Mesendoderm (in vitro differentiated cells): ENCODE measurements around the gene CCDC184.
A peak's percentile ranks its signal among the peaks of the same experiment; 100 is the strongest.

Experiments
- DNase-seq: peaks from one replicate; pipeline ENCODE4 v3.0.0; 2013
- H2AK5ac ChIP-seq: 2 replicates; pipeline ENCODE4 v1.6.1; 2013; ENCODE audit warnings: low read length, inconsistent platforms
- H2BK120ac ChIP-seq: 2 replicates; pipeline ENCODE4 v1.6.1; 2013; ENCODE audit warnings: low read depth, mild to moderate bottlenecking, low read length, moderate library complexity, mixed read lengths
- H2BK15ac ChIP-seq: replicated peaks from 2 replicates; pipeline ENCODE4 v1.6.1; 2013; ENCODE audit warnings: low read depth, mild to moderate bottlenecking, moderate library complexity
- H2BK5ac ChIP-seq: 2 replicates; pipeline ENCODE4 v1.6.1; 2013; ENCODE audit warnings: low read length, inconsistent platforms
- H3K18ac ChIP-seq: 2 replicates; pipeline ENCODE4 v1.6.1; 2013; ENCODE audit warnings: mild to moderate bottlenecking, low read length, mixed read lengths
- H3K23ac ChIP-seq: one replicate; pipeline ENCODE4 v1.6.1; 2013; ENCODE audit warnings: low read length
- H3K27ac ChIP-seq: 2 replicates; pipeline ENCODE4 v1.5.1; 2013; ENCODE audit warnings: low read depth, mild to moderate bottlenecking, inconsistent platforms, low read length, moderate library complexity
- H3K27me3 ChIP-seq: 2 replicates; pipeline ENCODE4 v1.6.1; 2013; ENCODE audit warnings: low read length, control low read depth, mild to moderate bottlenecking, inconsistent platforms; ENCODE audit not compliant: insufficient read depth, poor library complexity
- H3K36me3 ChIP-seq: 2 replicates; pipeline ENCODE4 v1.6.1; 2013; ENCODE audit warnings: low read length, inconsistent platforms; ENCODE audit not compliant: control insufficient read depth, insufficient read depth
- H3K4ac ChIP-seq: one replicate; pipeline ENCODE4 v1.6.1; 2013; ENCODE audit warnings: low read depth, mild to moderate bottlenecking, low read length, moderate library complexity
- H3K4me1 ChIP-seq: 2 replicates; pipeline ENCODE4 v1.6.1; 2013; ENCODE audit warnings: low read depth, low read length, inconsistent platforms; ENCODE audit not compliant: control insufficient read depth
- H3K4me2 ChIP-seq: 2 replicates; pipeline ENCODE4 v1.6.1; 2013; ENCODE audit warnings: low read length
- H3K4me3 ChIP-seq: 2 replicates; pipeline ENCODE4 v1.5.1; 2013; ENCODE audit warnings: mild to moderate bottlenecking, low read length
- H3K56ac ChIP-seq: one replicate; pipeline ENCODE4 v1.6.1; 2013; ENCODE audit warnings: low read length
- H3K79me1 ChIP-seq: 2 replicates; pipeline ENCODE4 v1.6.1; 2013; ENCODE audit warnings: low read length, inconsistent platforms
- H3K79me2 ChIP-seq: 2 replicates; pipeline ENCODE4 v1.6.1; 2013; ENCODE audit warnings: mild to moderate bottlenecking, low read length; ENCODE audit not compliant: control insufficient read depth, insufficient read depth
- H3K9ac ChIP-seq: 2 replicates; pipeline ENCODE4 v1.6.1; 2013; ENCODE audit warnings: low read length, inconsistent platforms
- H4K5ac ChIP-seq: one replicate; pipeline ENCODE4 v1.6.1; 2013; ENCODE audit warnings: low read length
- H4K8ac ChIP-seq: one replicate; pipeline ENCODE4 v1.6.1; 2013; ENCODE audit warnings: low read depth, mild to moderate bottlenecking, control low read depth, low read length, moderate library complexity
- WGBS: extraction: QIAGEN DNeasy Blood & Tissue Kit; methylation state at CpG from one replicate; pipeline ENCODE4 v1.1.7; 2013; ENCODE audit warnings: low lambda C conversion rate, missing lambda C conversion rate; ENCODE audit not compliant: insufficient coverage; ENCODE audit errors: extremely low coverage; 5-methylcytosine and 5-hydroxymethylcytosine counted together

The CCDC184 gene

DNA sequence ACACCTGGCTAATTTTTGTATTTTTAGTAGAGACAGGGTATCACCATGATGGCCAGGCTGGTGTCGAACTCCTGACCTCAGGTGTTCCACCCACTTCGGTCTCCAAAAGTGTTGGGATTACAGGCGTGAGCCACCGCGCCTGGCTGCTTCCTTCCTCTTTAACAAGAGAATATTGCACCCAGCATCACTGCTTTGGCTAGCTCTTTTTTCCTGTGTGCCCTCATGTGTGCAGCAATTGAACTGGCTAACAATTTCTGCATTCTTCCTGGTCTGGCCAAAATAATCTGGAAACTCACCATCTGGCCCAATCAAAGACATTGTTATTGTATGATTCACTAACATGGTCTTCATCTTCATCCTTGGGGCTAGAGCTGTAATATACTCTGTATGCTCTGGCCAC lies 23.4 kb upstream of the CCDC184 start:
- Histone ChIP-seq H2BK15ac (no peak overlapping the region), H3K4ac (no peak overlapping the region), H2BK120ac (no peak overlapping the region), H3K23ac (no peak overlapping the region), H2AK5ac (no peak overlapping the region), H3K9ac (no peak overlapping the region), H3K18ac (no peak overlapping the region), H3K4me1 (peaks cover 3% of the 10 kb centered on the region), H2BK5ac (no peak overlapping the region), H3K27ac (no peak overlapping the region), H3K79me1 (no peaks in the 10 kb centered on the region), H3K79me2 (no peaks in the 10 kb centered on the region), H3K4me3 (no peak overlapping the region), H4K5ac (no peak overlapping the region), H3K36me3 (no peaks in the 10 kb centered on the region), H3K4me2 (no peak overlapping the region), H4K8ac (no peak overlapping the region), H3K27me3 (no peaks in the 10 kb centered on the region), H3K56ac (no peak overlapping the region)
- no CpG with 5 or more reads among the region's 5 CpGs for WGBS
- DNase-seq: no peak

DNA sequence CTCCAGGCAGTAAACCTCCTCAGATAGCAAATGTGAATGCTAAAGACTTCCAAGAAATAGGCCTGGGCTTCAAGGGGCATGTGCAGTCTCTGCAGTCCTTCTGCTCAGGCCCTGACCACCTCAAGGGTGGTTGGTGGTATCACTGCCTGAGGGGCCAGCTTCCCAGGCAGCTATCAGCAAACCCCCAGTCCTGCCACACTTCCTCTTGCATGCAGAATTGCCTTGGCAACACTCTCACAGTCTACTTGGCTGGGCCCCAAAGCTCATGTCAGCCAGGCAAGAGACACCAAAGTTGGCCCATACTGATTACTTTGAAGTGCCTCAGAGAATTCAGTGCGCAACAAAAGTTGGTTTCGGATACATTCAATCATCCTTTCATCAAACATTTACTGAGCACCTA lies 22.6 kb upstream of the CCDC184 start:
- H3K56ac ChIP-seq: no peak overlapping the region
- H3K27ac ChIP-seq: no peak overlapping the region
- H4K8ac ChIP-seq: no peak overlapping the region
- no peak overlapping the region for H3K4me2 ChIP-seq
- no peaks in the 10 kb centered on the region for H3K79me1 ChIP-seq
- H3K4ac ChIP-seq: no peak overlapping the region
- DNase-seq: no peak
- H3K36me3 ChIP-seq: no peaks in the 10 kb centered on the region
- H4K5ac ChIP-seq: no peak overlapping the region
- no peaks in the 10 kb centered on the region for H3K27me3 ChIP-seq
- H3K23ac ChIP-seq: no peak overlapping the region
- H2BK5ac ChIP-seq: no peak overlapping the region
- no CpG with 5 or more reads among the region's 2 CpGs for WGBS
- H3K4me1 ChIP-seq: peaks cover 3% of the 10 kb centered on the region
- H2AK5ac ChIP-seq: no peak overlapping the region
- H3K79me2 ChIP-seq: no peaks in the 10 kb centered on the region
- H2BK120ac ChIP-seq: no peak overlapping the region
- H2BK15ac ChIP-seq: no peak overlapping the region
- H3K9ac ChIP-seq: no peak overlapping the region
- no peak overlapping the region for H3K4me3 ChIP-seq
- no peak overlapping the region for H3K18ac ChIP-seq

GRCh38 chr12:48163150-48163747 lies 20.2 kb upstream of the CCDC184 start:
- H3K4me3 ChIP-seq: no peak overlapping the region
- no peak overlapping the region for H3K4me2 ChIP-seq
- no peak overlapping the region for H4K8ac ChIP-seq
- H3K18ac ChIP-seq: no peak overlapping the region
- H3K79me2 ChIP-seq: no peaks in the 10 kb centered on the region
- no peak overlapping the region for H3K27ac ChIP-seq
- no peaks in the 10 kb centered on the region for H3K36me3 ChIP-seq
- H3K79me1 ChIP-seq: no peaks in the 10 kb centered on the region
- H2AK5ac ChIP-seq: no peak overlapping the region
- no peak overlapping the region for H4K5ac ChIP-seq
- no peak overlapping the region for H3K4ac ChIP-seq
- DNase-seq: no peak
- H2BK120ac ChIP-seq: no peak overlapping the region
- WGBS: no CpG with 5 or more reads among the region's 5 CpGs
- no peak overlapping the region for H3K9ac ChIP-seq
- H2BK5ac ChIP-seq: no peak overlapping the region
- no peak overlapping the region for H3K23ac ChIP-seq
- no peak overlapping the region for H2BK15ac ChIP-seq
- no peaks in the 10 kb centered on the region for H3K27me3 ChIP-seq
- H3K4me1 ChIP-seq: no peaks in the 10 kb centered on the region
- no peak overlapping the region for H3K56ac ChIP-seq

DNA sequence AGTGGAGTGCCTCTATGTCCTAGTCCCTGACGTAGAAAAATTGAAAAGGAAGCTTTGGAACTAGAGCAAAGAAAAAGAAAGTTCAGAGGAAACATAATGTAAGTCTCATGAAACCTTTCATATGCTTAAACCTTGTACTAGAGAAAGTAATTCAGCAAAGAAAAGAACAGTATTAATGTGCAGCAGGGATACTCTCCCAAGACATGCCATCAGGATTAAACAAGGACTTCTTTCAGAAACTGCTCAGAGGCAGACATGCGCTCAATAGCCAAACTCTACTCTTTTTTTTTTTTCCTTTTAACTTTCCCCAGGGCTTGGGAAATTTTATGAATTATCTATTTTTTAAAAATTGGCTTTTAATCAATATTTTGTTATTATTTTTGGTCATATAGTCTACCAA lies 19.0 kb upstream of the CCDC184 start:
- Histone ChIP-seq H3K27me3 (no peaks in the 10 kb centered on the region), H3K9ac (no peak overlapping the region), H3K56ac (no peak overlapping the region), H3K4me1 (no peaks in the 10 kb centered on the region), H4K5ac (no peak overlapping the region), H3K23ac (no peak overlapping the region), H3K79me1 (no peaks in the 10 kb centered on the region), H3K4me2 (no peak overlapping the region), H3K27ac (no peak overlapping the region), H2AK5ac (no peak overlapping the region), H4K8ac (no peak overlapping the region), H3K36me3 (no peaks in the 10 kb centered on the region), H2BK5ac (no peak overlapping the region), H3K4me3 (no peak overlapping the region), H2BK120ac (no peak overlapping the region), H3K79me2 (no peaks in the 10 kb centered on the region), H2BK15ac (no peak overlapping the region), H3K4ac (no peak overlapping the region), H3K18ac (no peak overlapping the region)
- no peak for DNase-seq
- no CpG with 5 or more reads among the region's 2 CpGs for WGBS

GRCh38 chr12:48165089-48165981 lies 18.1 kb upstream of the CCDC184 start:
- no CpG with 5 or more reads among the region's 2 CpGs for WGBS

More at GRCh38 chr12:48165089-48165981, 18.1 kb upstream of the CCDC184 start:
- Histone ChIP-seq H3K79me1 (no peaks in the 10 kb centered on the region), H2BK15ac (no peak overlapping the region), H2AK5ac (no peak overlapping the region), H3K56ac (no peak overlapping the region), H2BK5ac (no peak overlapping the region), H3K4me3 (no peak overlapping the region), H3K23ac (no peak overlapping the region), H3K27me3 (no peaks in the 10 kb centered on the region), H3K4me1 (no peaks in the 10 kb centered on the region), H4K5ac (no peak overlapping the region), H3K27ac (no peak overlapping the region), H3K4ac (no peak overlapping the region), H3K4me2 (no peak overlapping the region), H3K9ac (no peak overlapping the region), H4K8ac (no peak overlapping the region), H3K79me2 (no peaks in the 10 kb centered on the region), H3K36me3 (no peaks in the 10 kb centered on the region), H3K18ac (no peak overlapping the region), H2BK120ac (no peak overlapping the region)
- peak; percentile 71 for DNase-seq
